GM12865 (cell line): ENCODE measurements around the gene WWTR1.

ENCODE experiments used
- DNase-seq: peaks from one replicate; pipeline ENCODE4 v3.0.0; 2010; ENCODE audit warnings: low read depth
- H3K4me3 ChIP-seq: 2 replicates; pipeline ENCODE4 v1.5.1; 2011; ENCODE audit warnings: mild to moderate bottlenecking, low read depth, low read length, control low read depth
- TF ChIP-seq, protein P1 (sequence below): IDR thresholded peaks from 2 replicates; pipeline ENCODE4 v1.5.1; 2011; ENCODE audit warnings: low read length, control low read depth, low read depth, inconsistent platforms; ENCODE audit not compliant: insufficient read depth; ENCODE audit errors: missing control alignments

Gene WWTR1

DNA sequence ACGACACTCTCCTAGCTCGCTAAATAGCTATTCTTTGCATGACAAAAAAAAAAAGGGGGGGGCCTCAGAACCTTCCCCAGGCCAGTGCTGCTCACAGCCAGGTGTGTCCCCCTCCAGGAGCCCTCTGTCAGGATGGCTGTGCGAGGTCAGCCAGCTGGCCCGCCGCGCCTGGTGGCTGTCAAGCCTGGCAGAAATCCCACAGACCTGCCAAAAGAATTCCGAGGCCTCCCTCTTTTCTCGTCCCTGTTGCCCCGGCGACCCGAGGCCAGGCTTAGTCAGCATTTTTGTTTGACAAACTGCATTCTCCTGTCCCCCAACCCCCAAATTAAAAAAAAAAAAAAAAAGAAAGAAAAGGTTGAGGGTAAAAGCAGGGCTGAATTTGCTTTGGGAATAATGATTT is 121.4 kb downstream of the WWTR1 start:
- TF ChIP-seq, protein P1, sequence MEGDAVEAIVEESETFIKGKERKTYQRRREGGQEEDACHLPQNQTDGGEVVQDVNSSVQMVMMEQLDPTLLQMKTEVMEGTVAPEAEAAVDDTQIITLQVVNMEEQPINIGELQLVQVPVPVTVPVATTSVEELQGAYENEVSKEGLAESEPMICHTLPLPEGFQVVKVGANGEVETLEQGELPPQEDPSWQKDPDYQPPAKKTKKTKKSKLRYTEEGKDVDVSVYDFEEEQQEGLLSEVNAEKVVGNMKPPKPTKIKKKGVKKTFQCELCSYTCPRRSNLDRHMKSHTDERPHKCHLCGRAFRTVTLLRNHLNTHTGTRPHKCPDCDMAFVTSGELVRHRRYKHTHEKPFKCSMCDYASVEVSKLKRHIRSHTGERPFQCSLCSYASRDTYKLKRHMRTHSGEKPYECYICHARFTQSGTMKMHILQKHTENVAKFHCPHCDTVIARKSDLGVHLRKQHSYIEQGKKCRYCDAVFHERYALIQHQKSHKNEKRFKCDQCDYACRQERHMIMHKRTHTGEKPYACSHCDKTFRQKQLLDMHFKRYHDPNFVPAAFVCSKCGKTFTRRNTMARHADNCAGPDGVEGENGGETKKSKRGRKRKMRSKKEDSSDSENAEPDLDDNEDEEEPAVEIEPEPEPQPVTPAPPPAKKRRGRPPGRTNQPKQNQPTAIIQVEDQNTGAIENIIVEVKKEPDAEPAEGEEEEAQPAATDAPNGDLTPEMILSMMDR: no peak
- H3K4me3 ChIP-seq: no peak overlapping the region
- DNase-seq: no peak

DNA sequence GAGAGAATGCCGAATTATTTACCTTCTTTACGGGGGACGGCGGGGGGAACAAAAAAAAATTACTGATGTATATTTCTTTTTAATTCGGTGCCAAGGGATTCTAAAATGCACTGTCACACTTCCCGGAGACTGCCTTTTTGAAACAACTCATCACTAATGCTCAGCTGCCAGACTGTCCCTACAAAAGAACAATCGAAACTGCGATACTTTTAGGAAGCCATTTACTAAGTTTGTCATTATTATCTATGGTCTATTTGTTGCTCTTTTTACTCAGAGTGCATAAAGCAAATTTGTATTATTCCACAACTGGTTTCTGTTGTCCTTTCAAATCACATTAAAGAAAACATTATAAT is 122.5 kb downstream of the WWTR1 start:
- TF ChIP-seq, protein P1: no peak
- no peak overlapping the region for H3K4me3 ChIP-seq
- DNase-seq: no peak

DNA sequence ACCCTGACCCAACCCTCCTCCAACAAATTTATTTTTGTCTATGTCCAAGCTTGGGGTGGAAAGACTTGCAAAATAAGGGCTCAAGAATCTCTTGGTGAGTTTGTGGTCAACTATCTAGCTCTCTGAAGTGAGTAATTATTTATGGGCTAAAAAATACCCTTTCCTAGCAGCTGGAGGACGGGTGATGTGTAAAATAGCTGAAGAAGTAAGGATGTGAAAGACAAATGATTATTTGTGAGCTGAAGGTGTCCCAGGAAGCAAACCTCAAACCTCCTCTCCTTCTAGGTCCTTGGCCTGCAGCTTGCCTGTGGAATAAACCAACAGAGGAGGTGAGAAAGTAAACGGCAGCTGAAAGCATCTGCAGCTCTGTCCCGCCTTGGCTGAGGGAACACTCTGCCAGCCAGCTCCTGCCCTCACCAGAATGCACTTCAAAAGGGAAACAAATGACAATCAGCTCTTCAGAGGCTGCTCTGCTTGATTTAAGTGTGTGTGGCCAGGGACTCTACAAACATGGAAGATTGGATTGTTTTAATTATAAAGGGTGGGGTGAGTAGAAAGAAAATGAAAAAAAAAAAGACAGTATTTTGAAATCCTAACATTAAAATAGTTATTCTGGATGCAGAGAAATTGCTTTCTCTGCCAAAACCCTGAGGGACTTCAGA is 123.0 kb downstream of the WWTR1 start:
- TF ChIP-seq, protein P1: no peak
- no peak for DNase-seq
- no peak overlapping the region for H3K4me3 ChIP-seq

DNA sequence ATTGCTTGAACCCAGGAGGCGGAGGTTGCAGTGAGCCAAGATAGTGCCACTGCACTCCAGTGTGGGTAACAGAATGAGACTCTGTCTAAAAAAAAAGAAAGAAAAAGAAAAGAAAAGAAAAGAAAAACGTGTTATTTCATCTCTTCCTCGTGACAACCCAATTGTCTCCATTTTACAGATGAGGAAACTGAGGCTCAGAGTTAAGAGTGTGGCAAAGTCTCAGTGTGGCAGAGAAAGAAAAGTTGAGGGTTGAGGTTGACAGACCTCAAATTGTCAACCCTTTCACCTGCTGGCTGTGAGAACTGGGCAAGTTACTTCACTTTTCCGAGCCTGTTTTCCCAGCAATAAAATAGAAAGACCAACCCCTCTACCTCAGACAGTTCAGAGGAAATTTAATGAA is 123.7 kb downstream of the WWTR1 start:
- H3K4me3 ChIP-seq: no peak overlapping the region
- TF ChIP-seq, protein P1: no peak
- DNase-seq: no peak

DNA sequence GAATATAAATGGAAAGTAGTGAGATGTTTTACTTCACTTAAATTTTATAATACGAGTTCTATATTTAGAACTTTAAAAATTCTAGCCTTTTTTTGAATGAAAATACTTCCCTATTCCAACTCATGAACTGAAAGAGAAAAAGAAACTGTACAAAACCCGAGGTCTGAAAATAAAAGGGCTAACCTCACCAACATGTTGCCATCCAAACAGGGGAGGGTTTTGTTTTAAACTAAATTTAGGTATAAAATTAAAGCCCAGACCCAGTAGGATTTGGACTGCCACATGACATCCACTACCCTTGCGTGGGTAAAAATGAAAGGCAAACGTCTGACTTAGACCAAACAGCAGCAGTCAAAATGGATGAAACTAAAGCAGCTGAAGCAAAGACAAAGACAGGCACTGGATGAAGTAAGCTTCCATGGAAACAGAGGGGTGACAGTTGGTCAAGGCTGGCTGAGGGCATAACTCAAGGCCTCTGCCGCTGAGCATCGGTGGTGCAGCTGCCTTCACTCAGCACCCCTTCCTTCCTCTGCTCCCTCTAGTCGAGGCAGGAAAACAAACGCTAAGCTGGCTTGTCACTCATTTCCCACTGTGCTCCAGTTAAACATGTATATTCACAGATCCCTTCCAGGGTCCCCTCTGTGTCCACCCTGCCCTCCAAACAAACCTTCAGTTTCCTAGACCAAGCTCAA is 125.2 kb downstream of the WWTR1 start:
- H3K4me3 ChIP-seq: peak overlapping the region; percentile 22; the same call in 1 of the 2 replicates
- TF ChIP-seq, protein P1: no peak
- DNase-seq: peak; percentile 18

DNA sequence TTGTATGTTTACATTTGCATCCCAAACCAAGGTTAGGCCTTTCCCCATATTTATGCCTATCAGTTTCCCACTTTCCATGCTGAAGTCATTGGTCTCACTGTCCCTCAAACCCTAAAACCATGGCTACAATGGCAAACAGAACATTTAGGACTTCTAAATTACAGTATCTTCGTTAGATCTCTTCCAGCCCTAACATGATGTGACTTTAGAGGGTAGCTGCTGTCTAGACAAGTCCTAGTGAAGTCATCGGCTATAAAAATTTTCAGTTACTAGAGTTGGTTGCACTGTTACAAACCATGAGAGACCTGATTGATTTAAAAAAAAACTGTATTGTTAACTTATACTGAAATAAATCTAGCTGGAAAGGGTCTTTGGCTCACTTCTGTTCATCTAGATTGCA is 128.7 kb downstream of the WWTR1 start:
- no peak for DNase-seq
- TF ChIP-seq, protein P1: no peak
- no peak overlapping the region for H3K4me3 ChIP-seq

DNA sequence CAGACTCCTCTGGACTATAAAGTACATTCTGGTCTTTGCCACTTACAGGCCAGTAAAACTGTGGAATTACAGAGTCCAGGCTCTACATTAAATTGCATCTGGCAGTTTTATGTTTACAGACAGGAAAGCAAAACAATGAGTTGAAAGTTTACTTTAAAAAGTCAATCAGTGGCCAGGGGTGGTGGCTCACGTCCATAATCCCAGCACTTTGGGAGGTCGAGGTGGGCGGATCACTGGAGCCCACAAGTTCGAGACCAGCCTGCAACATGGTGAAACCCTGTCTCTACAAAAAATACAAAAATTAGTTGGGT is 129.5 kb downstream of the WWTR1 start:
- TF ChIP-seq, protein P1: no peak
- H3K4me3 ChIP-seq: no peak overlapping the region
- DNase-seq: no peak
